Stimulated activated CD8-positive, alpha-beta memory T cell treated with anti-CD3 and anti-CD28 coated beads, Interleukin-15, amount 100 ng/mL, for 24 hours (primary cell): ENCODE measurements around the gene ATAD3C.
"Not testable (repeated sequence)": the region's sequence is repeated elsewhere in the genome, so short reads cannot be mapped to it uniquely, and the experiment has no call there.

ENCODE experiments used
- DNase-seq: peaks from one replicate; pipeline ENCODE4 v3.0.0-alpha.2; 2020; ENCODE audit warnings: low read depth

Gene ATAD3C

GRCh38 chr1:1472053-1472876 is 22.8 kb downstream of the ATAD3C start:
- not testable (repeated sequence) for DNase-seq

DNA sequence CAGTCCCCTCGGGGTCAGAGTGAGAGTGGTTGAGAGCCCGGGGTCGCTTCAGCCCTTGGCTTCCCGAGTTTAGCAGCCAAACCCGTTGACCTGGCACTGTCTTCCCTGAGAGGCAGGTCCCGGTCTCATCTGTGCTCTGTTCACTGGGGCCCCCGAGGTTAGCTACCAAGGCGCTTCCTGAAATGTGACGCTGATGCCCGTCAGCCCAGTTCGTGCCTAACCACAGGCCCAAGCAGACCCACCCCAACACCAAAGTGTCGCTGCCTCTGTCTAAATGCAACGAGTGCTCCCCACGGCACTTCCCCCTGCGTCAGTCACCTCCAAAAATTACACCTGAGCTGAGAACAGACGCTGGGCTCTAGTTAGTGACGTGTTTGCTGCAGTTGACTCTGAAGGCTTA is 26.5 kb downstream of the ATAD3C start:
- not testable (repeated sequence) for DNase-seq

DNA sequence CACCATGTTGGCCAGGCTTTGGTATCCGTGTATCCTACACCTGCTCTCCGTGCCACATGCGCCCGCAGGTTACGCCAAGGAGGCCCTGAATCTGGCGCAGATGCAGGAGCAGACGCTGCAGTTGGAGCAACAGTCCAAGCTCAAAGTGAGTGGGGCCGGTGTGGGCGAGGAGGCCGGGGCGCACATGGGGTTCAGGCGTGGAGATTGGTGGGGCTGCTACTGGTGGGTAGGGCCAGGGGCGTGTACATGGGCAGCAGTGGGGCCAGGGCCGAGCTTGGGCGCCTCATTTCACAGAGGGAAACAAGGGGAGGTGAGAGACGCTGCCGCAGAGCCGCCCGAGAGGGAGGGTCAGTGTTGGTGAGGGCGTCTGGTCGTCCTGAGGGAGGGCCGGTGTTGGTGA is 27.7 kb downstream of the ATAD3C start:
- no peak for DNase-seq

- DNase-seq: no peak
These were observed 30.3 kb downstream of the ATAD3C start for GRCh38 chr1:1479547-1480487.

DNA sequence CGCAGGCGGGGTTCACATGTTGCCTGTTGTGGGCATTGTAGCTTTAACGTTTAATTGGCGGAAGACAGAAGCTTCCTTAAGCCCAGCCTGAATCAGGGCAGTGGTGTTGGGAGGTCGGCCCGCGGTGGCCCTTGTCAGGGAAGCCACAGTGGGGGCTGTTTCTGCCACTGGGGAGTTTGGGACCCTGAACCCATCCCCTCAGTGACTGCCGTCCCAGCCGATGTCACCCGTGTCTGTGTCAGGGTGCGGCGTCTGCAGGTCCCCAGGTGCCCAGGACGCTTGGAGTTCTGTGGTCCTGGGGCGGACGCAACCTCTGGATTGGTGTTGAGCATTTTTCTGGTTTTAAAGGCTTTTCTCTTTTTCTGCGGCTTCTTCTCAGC is 31.0 kb downstream of the ATAD3C start:
- not testable (repeated sequence) for DNase-seq

DNA sequence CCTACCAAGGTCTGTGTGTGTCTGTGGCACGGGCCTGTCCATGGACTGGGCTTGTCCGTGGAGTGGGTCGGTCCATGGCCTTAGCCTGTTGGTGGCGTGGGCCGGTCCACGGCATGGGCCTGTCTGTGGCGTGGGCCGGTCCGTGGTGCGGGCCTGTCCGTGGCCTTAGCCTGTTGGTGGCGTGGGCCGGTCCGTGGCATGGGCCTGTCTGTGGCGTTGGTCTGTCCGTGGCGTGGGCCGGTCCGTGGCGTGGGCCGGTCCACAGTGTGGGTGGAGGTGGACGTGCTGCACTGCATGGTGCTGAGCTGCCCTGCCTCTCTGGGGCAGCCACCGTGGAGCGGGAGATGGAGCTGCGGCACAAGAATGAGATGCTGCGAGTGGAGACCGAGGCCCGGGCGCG is 32.3 kb downstream of the ATAD3C start:
- not testable (repeated sequence) for DNase-seq

DNA sequence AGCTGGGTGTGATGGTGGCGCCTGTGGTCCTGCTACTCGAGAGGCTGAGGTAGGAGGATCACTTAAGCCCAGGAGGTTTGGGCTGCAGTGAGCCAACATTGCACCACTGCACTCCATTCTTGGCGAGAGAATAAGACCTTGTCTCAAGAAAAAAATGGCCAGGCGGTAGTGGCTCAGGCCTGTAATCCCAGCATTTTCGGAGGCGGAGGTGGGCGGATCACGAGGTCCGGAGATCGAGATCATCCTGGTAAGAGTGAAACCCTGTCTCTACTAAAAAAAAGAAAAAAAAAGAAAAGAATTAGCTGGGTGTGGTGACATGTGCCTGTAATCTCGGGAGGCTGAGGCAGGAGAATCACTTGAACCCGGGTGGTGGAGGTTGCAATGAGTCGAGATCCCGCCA is 33.4 kb downstream of the ATAD3C start:
- no peak for DNase-seq

- no peak for DNase-seq
These were observed 34.2 kb downstream of the ATAD3C start for GRCh38 chr1:1483714-1484113.

- not testable (repeated sequence) for DNase-seq
These were observed 35.7 kb downstream of the ATAD3C start for GRCh38 chr1:1484976-1485750.

- DNase-seq: not testable (repeated sequence)
These were observed 36.3 kb downstream of the ATAD3C start for GRCh38 chr1:1485755-1486317.

- no peak for DNase-seq
These were observed 38.2 kb downstream of the ATAD3C start for GRCh38 chr1:1487701-1488100.

GRCh38 chr1:1489231-1489630 is 39.7 kb downstream of the ATAD3C start:
- DNase-seq: no peak

DNA sequence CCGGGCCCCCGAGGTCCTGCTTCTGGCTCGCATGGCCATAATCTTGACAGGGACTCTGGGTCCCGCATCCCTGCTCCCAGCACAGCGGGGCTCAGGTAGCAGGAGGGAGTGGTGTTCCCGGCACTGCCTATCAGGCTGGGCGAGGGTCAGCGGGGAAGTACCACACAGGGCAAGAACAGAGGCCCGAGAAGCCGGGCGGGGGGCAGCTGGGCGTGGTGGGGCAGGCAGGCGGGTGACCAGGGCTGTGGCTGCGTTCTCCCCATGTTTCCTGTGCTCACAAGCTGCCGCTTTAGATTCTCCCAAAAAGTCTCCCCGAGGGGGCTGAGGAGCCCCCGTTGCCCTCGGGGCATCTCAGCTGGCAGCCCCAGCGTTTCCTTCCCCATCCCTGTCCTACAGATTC is 40.4 kb downstream of the ATAD3C start:
- DNase-seq: no peak

DNA sequence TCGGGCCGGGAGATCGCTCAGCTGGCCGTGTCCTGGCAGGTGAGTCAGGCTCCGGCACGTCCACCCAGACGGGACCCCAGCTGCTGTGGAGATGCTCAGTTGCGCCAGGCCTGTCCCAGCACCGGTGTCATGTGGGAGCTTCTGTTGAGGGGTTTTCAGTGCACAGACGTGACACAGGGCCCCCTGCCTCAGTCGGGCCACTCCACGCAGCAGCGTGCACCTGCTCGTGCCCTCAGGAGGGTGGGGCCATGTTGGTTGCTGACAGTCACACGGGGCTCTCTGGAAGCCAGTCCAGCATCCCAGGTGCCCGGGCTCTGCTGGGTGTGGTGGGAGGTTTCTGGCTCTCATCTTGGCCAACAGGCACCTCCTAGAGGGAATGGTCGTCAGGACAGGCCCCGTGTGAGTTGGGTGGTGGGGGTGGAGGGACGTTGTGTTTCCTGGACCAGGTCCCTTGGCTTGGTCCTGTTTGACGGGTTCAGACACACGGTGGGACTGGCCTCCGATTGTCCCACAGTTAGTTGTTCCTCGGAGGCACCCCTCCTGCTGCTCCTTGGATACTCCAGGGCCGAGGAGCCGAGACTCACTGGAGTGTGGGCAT is 41.2 kb downstream of the ATAD3C start:
- no peak for DNase-seq

GRCh38 chr1:1491601-1492000 is 42.1 kb downstream of the ATAD3C start:
- DNase-seq: no peak

DNA sequence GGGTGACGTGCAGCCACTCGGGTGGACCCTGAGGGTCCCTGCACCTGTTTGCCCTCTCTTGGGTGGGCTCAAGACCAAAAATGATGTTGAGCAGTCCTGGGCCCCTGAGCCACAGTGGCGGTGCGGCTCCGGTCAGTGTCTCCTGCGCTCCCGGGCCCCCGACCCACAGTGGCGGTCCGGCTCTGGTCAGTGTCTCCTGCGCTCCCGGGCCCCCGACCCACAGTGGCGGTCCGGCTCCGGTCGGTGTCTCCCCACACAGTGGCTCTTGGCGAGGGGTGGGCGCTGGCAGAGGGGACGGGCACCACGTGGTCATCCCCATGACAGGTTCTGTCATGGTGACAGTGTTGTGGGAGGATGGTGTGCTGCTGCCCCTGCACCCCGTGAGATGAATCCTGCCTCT is 44.8 kb downstream of the ATAD3C start:
- DNase-seq: not testable (repeated sequence)

DNA sequence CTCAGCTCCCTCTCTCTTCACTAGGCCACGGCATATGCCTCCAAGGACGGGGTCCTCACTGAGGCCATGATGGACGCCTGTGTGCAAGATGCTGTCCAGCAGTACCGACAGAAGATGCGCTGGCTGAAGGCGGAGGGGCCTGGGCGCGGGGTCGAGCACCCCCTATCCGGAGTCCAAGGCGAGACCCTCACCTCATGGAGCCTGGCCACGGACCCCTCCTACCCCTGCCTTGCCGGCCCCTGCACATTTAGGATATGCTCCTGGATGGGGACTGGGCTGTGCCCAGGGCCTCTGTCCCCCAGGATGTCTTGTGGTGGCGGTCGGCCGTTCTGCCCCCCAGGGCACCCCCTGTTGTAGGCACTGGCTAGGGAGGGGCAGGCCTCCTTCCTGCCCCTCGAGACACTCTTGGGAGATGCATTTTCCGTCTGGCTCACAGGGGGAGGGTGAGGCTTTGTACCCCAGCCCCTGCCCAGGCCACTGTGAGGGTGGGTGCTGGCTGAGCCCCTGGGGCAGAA is 46.0 kb downstream of the ATAD3C start:
- not testable (repeated sequence) for DNase-seq

GRCh38 chr1:1504777-1505365 is 55.4 kb downstream of the ATAD3C start:
- DNase-seq: peak; percentile 33

DNA sequence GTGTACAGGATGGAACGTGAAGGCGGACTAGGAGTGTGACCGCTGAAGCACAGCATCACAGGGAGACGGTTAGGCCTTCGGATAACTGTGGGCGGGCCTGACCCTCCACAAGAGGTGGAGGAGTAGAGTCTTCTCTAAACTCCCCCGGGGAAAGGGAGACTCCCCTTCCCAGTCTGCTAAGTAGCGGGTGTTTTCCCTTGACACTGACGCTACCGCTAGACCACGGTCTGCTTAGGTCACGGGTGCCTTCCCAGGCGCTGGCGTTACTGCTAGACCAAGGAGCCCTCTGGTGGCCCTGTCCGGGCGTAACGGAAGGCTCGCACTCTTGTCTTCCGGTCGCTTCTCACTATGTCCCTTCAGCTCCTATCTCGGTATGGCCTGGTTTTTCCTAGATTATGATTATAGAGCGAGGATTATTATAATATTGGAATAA is 55.9 kb downstream of the ATAD3C start:
- DNase-seq: not testable (repeated sequence)

DNA sequence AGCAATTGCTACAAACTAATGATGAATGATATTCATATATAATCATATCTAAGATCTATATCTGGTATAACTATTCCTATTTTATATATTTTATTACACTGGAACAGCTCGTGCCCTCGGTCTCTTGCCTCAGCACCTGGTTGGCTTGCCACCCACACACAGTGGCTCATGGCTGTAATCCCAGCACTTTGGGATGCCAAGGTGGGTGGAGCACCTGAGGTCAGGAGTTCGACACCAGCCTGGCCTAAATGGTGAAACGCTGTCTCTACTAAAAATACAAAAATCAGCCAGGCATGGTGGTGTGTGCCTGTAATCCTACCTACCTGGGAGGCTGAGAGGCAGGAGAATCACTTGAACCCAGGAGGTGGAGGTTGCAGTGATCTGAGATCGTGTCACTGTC is 56.3 kb downstream of the ATAD3C start:
- DNase-seq: not testable (repeated sequence)

GRCh38 chr1:1507305-1507704 is 57.8 kb downstream of the ATAD3C start:
- no peak for DNase-seq
